ENCODE measurements around the gene SRR.
"Not testable (repeated sequence)": the region's sequence is repeated elsewhere in the genome, so short reads cannot be mapped to it uniquely, and the experiment has no call there.

Gene SRR

GRCh38 chr17:2289878-2290478 lies 13.8 kb upstream of the SRR start:
- DNase-seq (ENCODE audit: low spot score) = no peak

DNA sequence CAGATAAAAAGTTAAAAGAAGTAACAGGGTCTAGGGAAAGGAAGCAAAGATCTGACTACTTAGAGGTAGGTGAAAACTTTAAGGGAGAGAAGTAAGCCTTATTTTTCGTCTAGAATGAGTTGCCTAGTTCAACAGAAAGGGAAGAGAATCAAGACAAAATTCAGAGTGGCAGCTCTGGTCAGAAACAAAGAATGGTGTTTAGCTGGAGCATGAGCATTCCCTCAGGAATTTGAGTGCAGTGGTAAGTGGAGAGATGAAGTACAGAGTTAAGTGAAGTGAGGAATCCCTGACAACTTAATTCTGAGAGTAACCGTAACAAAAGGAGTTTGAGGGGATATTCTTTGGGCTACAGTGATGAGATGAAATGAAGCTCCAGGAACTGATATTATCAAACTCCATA lies 11.7 kb upstream of the SRR start:
- no peak for DNase-seq (ENCODE audit: low spot score)

DNA sequence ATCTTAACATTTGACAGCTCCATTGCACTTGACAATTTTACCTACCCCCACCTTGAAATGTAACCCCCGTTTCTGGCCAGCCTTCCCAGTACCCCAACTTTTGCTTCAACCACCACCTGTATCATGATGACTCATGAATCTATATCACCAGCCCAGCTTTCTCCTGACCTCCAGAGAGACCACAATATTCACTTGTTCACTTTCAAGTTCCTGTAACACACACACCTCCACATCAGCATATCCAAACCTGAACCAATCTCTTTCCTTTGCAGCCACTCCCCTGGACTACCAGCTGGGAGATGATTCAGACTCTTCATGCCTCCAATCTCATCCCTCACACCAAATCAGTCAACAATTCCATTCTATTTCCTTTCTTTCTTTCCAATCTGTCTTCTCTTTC lies 8.2 kb upstream of the SRR start:
- DNase-seq (ENCODE audit: low spot score) = no peak

DNA sequence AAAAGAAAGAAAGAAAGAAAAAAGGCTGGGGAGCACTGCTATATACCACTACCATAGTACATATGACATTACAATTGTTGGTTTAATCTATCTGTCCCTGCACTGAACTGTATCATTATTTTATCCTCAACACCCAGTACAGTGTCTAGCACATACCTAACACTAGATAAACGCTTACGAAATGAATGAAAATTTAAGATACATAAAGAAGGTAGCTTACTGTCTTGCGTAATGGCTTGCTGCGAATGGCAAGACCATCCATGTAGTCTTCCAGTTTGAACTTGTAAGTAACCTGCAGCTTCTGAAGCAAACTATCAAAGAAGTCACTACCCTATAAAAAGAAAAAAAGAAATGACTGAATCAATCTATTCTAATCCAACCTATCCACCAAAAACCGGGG lies 6.7 kb upstream of the SRR start:
- DNase-seq (ENCODE audit: low spot score) = no peak

- no peak for DNase-seq (ENCODE audit: low spot score)
Observed at GRCh38 chr17:2299136-2299535, 4.6 kb upstream of the SRR start.

DNA sequence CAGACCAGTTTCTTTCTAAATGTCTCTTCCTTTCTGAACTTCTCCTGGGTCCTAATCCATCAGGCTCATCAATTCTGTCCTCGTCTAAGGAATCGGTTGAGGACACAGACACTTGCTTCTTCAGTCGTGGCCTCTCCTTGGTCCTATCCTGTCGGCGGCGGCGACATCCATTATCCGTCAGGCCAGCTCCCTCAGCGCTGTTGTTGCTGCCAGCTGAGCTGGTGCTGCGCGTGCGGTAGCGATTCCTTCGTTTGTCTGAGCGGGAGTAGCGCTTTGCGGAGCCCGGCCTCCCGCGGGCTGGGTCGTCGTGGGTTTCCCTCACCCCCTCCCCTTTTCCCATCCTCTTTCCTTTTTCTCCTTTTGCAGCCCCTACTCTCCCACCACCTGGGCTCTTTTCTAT lies 4.0 kb upstream of the SRR start:
- no peak for DNase-seq (ENCODE audit: low spot score)

DNA sequence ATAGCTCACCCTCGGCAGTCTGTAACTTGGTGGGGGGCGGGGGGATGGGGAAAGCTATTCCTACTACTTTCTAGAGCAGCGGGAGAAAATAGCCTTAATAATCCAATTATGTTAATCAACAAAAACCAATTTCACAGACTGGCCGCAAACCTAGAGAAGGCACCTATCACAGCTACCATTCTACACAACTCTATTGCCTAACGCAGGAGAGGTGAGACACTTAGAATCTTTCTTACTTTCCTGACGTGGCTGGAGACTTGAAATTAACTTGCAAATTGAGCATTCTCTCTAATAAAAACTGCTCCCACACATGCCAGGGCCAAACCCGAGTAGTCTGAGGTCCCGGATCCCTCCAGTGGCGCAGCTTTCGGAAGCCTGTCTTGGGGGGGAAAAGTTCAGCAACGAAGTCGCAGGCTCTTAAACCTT lies 959 bp upstream of the SRR start:
- DNase-seq (ENCODE audit: low spot score) = no peak

GRCh38 chr17:2304931-2305330 lies 1.2 kb downstream of the SRR start:
- no peak for DNase-seq (ENCODE audit: low spot score)

DNA sequence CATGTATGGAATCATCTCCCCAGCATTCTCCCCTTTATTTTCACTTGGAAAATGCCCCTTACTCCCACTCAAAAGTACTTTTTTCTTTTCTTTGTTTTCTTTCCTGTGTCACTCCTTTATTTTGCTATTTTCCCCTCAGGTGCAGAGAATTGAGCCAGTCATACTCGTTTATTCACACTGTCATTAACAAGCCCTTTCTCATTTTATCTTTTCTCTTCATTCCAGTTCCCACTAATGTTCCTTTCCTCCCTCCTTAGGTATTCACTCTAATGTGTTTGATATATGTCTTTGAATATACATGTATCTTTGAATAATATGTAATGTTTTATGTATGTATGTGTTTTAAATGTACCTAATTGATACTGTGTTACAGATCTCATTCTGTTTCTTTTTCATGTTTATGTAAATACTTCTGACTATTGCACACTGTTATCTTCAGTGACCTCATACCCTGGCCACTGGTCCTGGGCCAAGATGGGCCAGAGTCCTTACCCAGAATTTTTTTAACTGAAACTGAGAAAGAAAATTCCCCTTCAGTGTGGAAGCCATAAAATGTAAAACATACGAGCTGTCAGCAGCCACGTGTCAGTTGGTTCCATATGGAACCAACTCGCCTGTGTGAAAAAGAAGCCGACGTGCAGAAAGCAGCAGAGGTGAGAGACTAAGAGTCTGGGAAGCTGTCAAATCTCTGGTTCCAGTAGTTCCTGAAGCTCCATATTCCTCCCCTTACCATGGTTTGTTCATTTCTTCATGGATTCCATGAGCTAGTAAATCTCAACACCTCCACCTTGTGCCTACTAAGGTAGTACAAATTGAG lies 5.8 kb downstream of the SRR start:
- DNase-seq (ENCODE audit: low spot score) = no peak

DNA sequence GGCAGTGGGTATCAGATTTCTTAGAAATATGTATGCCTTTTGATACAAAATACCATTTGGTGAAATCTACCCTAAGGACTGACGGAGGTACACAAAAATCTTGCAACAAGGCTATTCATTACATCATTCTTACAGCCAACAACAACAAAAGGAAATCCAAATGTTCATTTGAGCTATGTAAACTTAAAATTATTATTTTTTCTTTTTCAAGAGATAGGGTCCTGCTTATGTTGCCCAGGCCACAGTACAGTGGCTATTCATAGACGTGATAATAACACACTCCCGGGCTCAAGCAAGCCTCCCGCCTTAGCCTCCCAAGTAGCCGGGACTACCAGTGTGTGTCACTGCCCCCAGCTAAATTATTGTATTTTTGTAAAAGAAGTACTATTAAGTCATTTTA lies 9.0 kb downstream of the SRR start:
- no peak for DNase-seq (ENCODE audit: low spot score)

DNA sequence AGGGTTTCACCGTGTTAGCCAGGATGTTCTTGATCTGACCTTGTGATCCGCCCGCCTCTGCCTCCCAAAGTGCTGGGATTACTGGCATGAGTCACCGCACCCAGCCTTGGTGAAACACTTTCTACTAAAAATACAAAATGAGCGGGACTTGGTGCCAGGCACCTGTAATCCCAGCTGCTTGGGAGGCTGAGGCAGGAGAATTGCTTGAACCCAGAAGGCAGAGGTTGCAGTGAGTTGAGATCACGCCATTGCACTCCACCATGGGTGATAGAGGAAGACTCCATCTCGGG lies 13.1 kb downstream of the SRR start:
- DNase-seq (ENCODE audit: low spot score) = not testable (repeated sequence)

DNA sequence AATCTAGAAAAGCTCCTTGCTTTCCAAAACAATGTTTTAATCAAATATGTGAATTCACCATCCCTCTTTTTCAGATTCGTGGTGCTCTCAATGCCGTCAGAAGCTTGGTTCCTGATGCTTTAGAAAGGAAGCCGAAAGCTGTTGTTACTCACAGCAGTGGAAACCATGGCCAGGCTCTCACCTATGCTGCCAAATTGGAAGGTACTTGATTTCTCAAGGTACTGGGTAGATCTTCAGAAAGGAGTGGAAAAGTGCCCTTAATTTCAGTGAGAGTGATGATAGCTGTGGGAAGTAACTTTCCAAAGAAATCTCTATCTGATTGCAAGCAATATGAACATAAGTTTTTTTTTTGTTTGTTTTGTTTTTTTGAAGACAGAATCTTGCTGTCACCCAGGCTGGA lies 14.0 kb downstream of the SRR start:
- DNase-seq (ENCODE audit: low spot score) = no peak

GRCh38 chr17:2319051-2319450 lies 15.3 kb downstream of the SRR start:
- DNase-seq (ENCODE audit: low spot score) = no peak

GRCh38 chr17:2321399-2321798 lies 17.6 kb downstream of the SRR start:
- DNase-seq (ENCODE audit: low spot score) = no peak

- DNase-seq (ENCODE audit: low spot score) = no peak
Observed at GRCh38 chr17:2323629-2324314, 20.0 kb downstream of the SRR start.

DNA sequence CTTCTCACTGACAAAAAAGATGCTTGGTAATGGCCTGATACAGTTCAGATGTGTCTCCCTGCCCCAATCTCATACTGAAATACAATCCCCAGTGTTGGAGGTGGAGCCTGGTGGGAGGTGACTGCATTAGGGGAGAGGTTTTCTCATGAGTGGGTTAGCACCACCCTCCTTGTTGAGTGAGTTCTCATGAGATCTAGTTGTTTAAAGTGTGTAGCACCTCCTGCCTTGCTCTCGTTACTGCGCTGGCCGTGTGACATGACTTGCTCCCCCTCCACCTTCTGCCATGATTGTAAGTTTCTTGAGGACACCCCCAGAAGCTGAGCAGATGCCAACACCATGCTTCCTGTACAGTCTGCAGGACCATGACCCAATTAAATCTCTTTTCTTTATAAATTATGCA lies 27.6 kb downstream of the SRR start:
- no peak for DNase-seq (ENCODE audit: low spot score)

- DNase-seq (ENCODE audit: low spot score) = no peak
Observed at GRCh38 chr17:2335726-2336214, 32.0 kb downstream of the SRR start.

GRCh38 chr17:2336215-2336851 lies 32.6 kb downstream of the SRR start, which contains the start of gene TSR1:
TSR1 (minus strand) TSS chr17:2336457; CDS start chr17:2336427, 30 bp downstream.
- DNase-seq (ENCODE audit: low spot score) = peak; percentile 92

GRCh38 chr17:2336852-2337543 lies 33.2 kb downstream of the SRR start, which contains the start of gene SGSM2:
SGSM2 (plus strand) TSS chr17:2337501; CDS start chr17:2337689, 188 bp downstream.
- DNase-seq (ENCODE audit: low spot score) = peak; percentile 90

DNA sequence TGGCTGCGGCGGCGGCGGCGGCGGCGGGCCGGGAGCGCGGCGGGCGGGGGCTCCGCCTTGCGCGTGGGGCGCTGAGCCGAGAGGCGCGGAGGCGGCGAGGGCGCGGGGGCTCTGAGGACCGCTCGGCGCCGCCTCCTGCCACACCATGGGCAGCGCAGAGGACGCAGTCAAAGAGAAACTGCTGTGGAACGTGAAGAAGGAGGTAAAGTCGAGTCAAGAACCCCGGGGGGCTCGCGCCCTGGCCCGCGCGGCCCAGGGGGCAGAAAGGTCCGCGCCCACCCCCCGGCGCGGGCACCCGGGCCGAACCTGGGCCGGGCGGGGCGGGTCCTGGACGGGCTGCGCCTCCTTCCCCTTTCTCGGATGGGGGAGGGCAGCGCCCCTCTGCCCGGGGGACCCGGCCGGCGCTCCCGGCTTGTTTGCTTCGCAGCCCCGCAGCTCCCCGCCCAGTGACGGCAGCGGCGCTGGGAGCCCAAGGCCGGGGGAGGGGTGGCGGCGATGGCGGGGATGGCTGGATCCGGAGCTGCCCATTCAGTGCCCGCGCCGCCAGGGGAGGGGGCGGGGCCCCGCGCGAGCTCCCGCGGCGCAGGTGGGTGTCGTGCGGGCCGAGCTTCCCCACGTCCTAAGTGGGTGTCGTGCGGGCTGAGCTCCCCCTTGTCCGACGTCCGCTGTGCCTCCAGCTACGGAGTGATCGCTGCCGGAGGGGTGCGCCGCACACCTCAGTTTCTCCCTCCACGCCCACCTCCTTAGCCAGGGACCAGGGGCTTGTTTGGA lies 34.0 kb downstream of the SRR start:
- peak; percentile 80 for DNase-seq (ENCODE audit: low spot score)

- no peak for DNase-seq (ENCODE audit: low spot score)
Observed at GRCh38 chr17:2338315-2338657, 34.5 kb downstream of the SRR start.
